Measurements from ENCODE around the gene GGTLC1.

DNA sequence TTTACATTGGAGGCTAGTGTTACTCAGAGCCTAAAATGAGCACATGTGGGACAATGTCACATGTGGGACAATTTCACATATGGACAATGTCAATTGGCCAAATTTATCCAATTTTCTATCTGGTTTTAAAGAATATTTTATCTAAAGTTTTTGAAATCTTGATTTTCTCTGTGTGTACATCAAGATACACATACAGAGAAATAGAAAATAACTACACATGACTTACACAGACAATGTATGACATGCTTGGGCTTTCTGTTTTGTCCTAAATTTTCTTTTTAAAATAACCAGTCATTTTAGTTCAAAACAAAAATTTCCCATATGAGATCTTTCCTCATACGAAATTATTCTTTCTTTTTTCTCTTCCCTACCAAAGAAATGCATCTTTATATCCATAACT is 24.6 kb downstream of the GGTLC1 start:
- TF ChIP-seq, protein P1, sequence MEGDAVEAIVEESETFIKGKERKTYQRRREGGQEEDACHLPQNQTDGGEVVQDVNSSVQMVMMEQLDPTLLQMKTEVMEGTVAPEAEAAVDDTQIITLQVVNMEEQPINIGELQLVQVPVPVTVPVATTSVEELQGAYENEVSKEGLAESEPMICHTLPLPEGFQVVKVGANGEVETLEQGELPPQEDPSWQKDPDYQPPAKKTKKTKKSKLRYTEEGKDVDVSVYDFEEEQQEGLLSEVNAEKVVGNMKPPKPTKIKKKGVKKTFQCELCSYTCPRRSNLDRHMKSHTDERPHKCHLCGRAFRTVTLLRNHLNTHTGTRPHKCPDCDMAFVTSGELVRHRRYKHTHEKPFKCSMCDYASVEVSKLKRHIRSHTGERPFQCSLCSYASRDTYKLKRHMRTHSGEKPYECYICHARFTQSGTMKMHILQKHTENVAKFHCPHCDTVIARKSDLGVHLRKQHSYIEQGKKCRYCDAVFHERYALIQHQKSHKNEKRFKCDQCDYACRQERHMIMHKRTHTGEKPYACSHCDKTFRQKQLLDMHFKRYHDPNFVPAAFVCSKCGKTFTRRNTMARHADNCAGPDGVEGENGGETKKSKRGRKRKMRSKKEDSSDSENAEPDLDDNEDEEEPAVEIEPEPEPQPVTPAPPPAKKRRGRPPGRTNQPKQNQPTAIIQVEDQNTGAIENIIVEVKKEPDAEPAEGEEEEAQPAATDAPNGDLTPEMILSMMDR (IDR thresholded peaks at IDR 0.05) = no peak
- TF ChIP-seq POLR2A (IDR thresholded peaks at IDR 0.05; ENCODE audit: low read depth) = no peak
